Body of pancreas (tissue), 4 donors: ENCODE results near the gene PLOD1.

Experiments
- CTCF ChIP-seq, 7 experiments: fragments of 450-650 bp in 4 of 7; fragments of 200-600 bp in 3 of 7; sonication (generic) in 3 of 7; IDR thresholded peaks; one replicate each; pipeline ENCODE4 v1.5.1; 2016 to 2019; ENCODE audit warnings: antibody characterized with exemption in 7 of 7
- POLR2A ChIP-seq, 3 donors: fragments of 450-650 bp; IDR thresholded peaks; one replicate each; pipeline ENCODE4 v1.6.1; 2016; ENCODE audit warnings: antibody characterized with exemption in 3 of 3, mild to moderate bottlenecking in 2 of 3

GRCh38 chr1:11931845-11932244 is 2.7 kb upstream of the PLOD1 start:
- TF ChIP-seq POLR2A (IDR thresholded peaks at IDR 0.05) (no peak), CTCF (IDR thresholded peaks at IDR 0.05) (no peak)
